HG03135 (cell line): Measurements from ENCODE around the gene BAZ2B.

Experiments
- ATAC-seq: cut with Tn5 transposase; IDR thresholded peaks from one replicate; pipeline ENCODE4 v1.9.1; 2021; ENCODE audit warnings: mild to moderate bottlenecking, moderate library complexity; ENCODE audit not compliant: unreplicated experiment

The BAZ2B gene

GRCh38 chr2:159573846-159574606 is 42.3 kb downstream of the BAZ2B start:
- no peak for ATAC-seq

GRCh38 chr2:159573294-159573693 is 43.1 kb downstream of the BAZ2B start:
- ATAC-seq, result no peak

- ATAC-seq, result no peak
Observed at GRCh38 chr2:159572459-159572858, 43.9 kb downstream of the BAZ2B start.

- ATAC-seq, result no peak
Observed at GRCh38 chr2:159571540-159572260, 44.6 kb downstream of the BAZ2B start.

DNA sequence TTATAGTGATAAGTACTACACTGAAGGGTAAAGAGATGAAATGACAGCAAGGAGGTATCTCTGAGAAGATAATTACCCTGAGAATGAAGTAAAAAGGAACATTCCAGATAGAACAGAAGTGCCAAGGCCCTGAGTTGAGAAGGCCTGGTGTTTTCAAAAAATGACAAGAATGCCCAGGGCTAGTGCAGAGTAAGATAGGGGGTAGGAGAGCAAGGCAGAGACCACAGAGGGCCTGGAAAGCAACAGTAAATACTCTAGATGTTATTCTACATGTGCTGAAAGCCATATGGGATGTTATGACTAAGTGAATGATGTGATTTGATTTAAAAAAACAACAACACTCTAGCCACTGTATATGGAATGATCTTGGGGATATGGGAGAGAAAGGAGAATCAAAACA is 52.3 kb downstream of the BAZ2B start:
- no peak for ATAC-seq

DNA sequence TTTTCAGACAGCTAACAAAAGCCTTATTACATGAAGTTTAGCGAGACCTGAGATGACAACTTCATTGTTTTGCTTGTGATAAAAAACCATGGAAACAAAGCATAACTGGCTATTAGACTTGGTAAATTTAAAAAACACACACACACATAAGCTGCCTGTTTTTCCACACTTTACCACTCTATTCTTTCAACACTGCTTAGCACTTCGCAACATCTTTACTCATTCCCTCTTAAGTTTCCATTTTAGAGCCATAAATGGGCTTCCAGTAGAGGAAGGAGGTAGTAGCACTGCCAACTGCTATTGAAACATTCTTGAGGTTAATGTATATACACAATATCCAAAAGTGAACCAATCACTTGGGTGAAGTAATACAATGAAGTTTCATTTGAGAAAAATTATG is 54.1 kb downstream of the BAZ2B start:
- ATAC-seq, result no peak

DNA sequence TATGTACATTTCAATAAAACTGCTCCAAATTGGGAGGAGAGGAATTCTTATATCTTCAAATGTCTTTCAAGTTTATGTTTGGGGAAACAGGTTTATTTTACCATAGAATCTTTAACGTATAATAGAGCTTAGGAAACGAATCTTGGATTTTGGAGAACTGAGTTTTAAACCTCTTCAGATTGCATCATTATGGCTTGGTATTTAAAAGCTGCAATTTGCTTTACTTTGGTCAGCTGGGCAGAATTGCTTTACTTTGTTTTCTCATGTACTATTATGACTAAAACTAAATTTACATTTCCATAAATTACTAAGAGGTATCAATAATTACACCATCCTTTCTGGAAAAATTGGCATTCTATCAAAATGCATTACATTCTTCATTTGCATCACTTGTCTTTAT is 54.6 kb downstream of the BAZ2B start:
- no peak for ATAC-seq

GRCh38 chr2:159561242-159561641 is 55.1 kb downstream of the BAZ2B start:
- ATAC-seq, result no peak

GRCh38 chr2:159559034-159559433 is 57.3 kb downstream of the BAZ2B start:
- no peak for ATAC-seq

DNA sequence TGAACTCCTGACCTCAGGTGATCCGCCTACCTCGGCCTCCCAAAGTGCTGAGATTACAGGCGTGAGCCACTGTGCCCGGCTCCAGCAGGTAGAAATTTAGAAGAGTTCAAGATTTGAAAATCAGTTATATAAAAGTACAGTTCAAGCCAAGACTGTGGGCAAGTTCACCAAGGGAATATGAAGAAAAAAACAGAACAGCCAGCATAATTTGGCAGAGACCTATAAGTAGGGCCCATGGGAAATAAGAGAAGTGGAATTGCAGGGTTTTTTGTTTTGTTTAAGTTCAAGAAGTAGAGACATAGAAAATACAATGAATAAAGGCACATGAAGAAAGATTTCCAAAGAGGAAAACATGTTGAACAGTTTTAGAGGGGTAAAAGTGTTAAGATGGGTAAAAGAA is 57.9 kb downstream of the BAZ2B start:
- no peak for ATAC-seq

DNA sequence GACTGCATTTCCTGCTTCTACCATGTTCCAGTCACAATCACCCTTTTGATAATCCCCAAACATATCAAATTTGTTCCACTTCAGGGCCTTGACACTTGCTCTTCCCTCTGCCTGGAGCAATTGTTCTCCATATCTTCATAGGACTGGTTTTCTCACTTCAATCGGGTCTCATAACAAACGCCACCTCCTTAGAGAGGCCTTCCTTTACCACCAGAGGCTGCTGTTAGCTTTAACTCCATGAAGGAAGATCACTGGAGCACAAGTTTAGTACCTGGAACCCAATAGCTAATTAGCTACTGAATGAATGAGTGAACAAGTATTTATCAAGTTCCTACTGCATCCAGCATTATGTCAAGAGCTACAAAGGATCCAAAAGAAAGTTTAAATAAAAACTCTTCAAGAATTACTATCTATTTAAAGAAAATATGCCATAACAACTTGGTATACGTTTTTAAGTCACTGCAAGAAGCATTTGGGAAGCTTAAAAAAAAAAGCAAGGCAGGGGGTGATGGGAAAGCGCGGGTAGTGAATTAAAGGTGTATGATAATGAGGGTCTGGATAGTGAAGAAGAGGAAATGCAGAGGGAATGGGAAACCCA is 58.8 kb downstream of the BAZ2B start:
- ATAC-seq, result no peak

DNA sequence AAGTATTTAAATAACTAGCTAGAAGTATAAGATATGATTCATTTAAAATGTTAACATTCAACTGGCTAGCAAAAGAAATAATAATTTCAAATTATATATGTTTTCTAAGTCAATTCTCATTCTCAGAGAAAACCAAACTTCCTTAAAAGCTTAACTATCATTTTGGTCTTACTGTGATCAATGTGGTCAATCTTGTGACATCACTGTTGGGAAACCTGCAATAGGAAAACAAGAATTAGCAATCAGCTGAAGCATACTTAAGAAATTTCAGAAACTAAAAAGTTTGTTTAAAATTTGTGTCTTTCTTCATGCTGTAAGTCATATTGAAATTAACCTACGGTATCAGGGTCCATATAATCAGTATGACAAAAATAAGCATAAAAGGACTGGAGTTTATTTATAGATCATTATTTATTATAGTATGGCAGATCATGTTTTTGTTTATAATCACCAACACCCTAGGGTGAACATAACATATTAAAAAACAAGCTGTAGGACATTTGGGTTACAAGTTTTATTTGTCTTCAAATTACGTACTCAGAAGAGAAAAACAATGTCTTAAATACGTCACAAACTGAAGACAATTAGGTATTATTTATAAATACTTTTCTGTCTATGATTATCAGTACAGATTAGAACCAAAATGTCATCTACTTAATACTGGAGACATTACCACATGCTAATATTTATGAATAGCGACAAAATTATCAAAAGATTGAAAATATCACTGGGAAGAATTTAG is 60.5 kb downstream of the BAZ2B start:
- no peak for ATAC-seq

GRCh38 chr2:159553727-159554126 is 62.6 kb downstream of the BAZ2B start:
- no peak for ATAC-seq

GRCh38 chr2:159551806-159552205 is 64.5 kb downstream of the BAZ2B start:
- no peak for ATAC-seq

- no peak for ATAC-seq
Observed at GRCh38 chr2:159550231-159550630, 66.1 kb downstream of the BAZ2B start.

GRCh38 chr2:159549234-159549633 is 67.1 kb downstream of the BAZ2B start:
- no peak for ATAC-seq

DNA sequence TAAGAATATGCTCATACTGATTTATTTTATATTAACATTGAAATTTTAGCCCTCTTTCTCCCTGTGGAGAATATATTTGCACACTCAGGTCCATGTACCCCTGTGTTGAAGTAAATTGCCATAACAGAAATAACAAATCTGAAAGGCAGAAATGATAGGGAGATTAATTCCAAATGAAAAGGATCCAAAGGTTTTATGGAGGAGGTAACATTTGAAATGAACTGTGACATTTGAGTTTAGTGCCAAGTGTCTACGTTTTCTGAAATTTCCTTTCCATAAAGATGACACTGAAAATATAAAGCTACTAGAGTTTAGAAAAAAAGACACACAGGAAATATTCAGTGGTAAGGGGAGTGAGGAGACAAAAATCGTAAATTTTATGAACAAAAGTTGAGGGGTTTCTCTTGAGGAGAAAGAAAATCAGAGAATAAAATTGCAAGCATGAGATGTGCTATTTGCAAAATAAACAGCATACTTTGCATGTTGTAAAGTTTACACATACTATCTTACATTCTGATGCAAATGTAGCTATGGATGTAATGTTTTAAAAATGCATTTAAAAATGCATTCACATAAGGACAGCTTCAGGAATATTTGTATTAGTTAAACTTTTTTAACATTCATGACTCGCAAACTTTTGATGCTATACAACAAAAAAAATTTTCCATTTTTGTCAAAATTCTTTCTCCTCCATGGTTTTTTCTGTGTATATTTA is 69.5 kb downstream of the BAZ2B start:
- no peak for ATAC-seq

GRCh38 chr2:159546039-159546438 is 70.3 kb downstream of the BAZ2B start:
- ATAC-seq, result no peak

DNA sequence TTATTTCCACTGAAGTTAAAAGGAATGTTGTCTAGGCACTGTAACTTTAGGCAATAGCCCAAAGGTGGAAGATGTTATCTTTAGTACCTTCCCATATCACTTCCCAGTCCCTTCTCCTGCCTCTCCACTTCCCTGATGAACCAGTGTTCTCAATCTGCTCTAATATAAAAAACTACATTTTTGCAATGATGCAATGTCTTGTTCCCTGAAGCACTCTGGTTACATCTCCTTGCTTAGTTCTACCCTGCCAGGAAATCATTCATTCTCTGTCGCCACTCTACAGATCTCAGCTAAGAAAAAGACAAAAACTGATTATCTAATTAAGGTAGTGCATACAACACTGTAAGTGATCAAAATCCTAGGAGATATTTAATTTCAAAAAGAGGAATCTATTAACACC is 71.3 kb downstream of the BAZ2B start:
- no peak for ATAC-seq

DNA sequence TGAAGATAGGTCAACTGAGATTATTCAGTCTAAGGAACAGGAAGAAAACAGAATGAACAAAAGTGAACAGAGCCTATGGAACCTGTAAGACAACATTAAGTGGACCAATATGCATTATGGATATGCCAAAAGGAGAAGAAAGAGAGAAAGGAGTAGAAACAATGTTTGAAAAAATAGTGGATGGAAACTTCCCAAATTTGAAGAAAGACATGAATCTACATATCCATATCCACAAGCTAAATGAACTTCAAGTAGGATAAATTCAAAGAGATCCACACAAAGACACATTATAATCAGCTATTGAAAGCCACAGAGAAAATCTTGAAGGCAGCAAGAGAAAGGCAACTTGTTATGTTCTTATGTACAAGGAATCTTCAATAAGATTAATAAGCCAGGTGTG is 74.2 kb downstream of the BAZ2B start:
- no peak for ATAC-seq

DNA sequence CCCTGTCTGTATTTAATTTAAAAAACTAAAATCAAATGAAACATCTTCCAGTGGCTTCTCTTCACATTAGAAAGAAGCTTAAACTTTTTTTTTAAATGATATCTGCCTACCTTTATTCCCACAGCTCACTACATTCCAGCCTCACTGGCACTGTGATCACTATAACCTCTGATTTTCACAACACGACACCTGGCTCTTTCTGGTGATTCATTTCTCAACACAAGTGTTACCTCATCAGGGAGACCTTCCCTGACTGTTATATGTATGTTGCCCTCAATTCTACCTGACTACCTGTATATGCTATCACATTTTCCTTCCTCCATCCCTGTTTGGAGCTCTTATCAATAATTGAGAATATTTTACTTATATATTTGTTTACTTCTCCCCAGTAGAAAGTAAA is 76.6 kb downstream of the BAZ2B start:
- ATAC-seq, result no peak
